ENCODE data around the gene FBN2.

The FBN2 gene

GRCh38 chr5:128538000-128538249 is at the start of gene FBN2:
Gene FBN2, minus strand, starts transcription at chr5:128538245. Its CDS starts 642 bp downstream, at chr5:128537603.
- in situ Hi-C loops (cut with HindIII; ENCODE audit: low sequenced_read_pairs) = no loop called here

GRCh38 chr5:128587275-128587674 is 49.2 kb upstream of the FBN2 start:
- in situ Hi-C loops (cut with HindIII; ENCODE audit: low sequenced_read_pairs) = no loop called here

DNA sequence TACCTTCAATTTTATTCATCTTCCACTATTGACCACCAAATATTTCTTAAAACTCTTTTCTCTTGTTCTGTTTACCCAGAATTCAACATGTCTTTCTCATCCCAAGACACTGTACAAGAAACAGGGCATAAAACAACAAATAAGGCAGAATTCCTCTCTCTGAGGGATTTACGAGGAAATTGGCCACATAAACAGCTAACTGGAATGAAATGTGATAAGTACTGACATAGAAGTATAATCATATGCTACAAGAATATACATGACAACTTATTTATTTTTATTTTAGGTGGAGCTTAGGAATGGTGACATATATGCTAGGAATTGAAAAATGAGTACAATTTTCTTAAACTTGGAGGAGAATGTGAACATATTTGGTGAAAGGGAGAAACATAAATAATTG is 48.8 kb upstream of the FBN2 start:
- in situ Hi-C loops (cut with HindIII; ENCODE audit: low sequenced_read_pairs) = no loop called here

DNA sequence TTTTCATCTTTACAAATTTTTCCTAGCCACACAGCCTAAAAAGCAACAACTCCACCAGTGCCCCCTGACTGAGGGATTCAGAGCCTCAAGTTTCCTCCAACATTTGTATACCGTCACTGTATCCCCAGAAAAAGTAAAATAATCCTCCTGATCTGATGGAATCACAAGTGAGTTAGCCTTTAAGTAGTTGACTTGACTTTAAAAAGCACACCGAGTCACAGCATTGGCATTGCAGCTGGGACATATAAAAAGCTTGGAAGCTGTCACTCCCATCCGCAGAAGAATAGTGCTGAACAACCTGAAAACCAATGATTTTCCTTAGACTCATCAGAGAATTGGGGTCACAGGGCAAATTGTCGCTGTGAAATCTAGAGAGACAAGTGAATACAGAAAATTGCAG is 41.6 kb upstream of the FBN2 start:
- in situ Hi-C loops (cut with HindIII; ENCODE audit: low sequenced_read_pairs) = no loop called here

- in situ Hi-C loops (cut with HindIII; ENCODE audit: low sequenced_read_pairs) = no loop called here
These were observed 41.0 kb upstream of the FBN2 start for GRCh38 chr5:128579093-128579492.

GRCh38 chr5:128574041-128574440 is 36.0 kb upstream of the FBN2 start:
- in situ Hi-C loops (cut with HindIII; ENCODE audit: low sequenced_read_pairs) = no loop called here

DNA sequence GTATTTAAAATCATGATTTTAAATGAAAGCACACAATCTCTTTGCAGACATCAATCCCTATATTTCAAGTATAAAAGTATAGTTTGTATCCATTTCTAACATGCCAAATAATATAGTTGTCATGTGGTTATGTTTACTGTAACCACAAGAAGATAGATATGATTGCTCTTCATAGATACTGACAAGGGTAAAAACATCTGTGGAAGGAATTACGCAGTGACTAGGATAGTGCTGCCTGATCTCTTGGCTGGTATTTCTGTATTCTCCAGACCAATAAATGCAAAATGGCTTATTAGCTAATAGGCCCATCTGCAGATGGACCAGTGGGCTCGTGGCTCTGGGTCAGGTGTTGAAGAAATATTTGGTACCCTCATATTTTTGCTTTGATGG is 34.9 kb upstream of the FBN2 start:
- in situ Hi-C loops (cut with HindIII; ENCODE audit: low sequenced_read_pairs) = no loop called here

- in situ Hi-C loops (cut with HindIII; ENCODE audit: low sequenced_read_pairs) = no loop called here
These were observed 34.2 kb upstream of the FBN2 start for GRCh38 chr5:128572051-128572929.

DNA sequence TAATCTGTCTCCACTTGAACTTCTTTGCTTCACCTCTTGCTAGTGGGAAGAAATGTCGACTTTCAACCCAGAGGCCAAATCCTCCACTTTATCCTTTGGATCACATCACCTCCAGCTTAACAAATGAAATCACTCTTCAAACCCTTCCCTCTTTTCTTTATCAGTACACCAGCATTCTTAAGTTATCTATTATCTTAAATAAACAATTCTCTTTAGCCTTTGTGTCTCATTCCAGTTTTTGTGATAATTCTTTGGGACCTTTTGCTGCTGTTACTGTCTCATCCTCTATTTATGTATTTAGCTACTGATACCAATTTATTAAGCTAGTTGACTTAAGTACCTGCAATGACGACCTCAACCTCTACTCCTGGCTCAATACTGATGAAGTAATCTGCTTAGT is 28.1 kb upstream of the FBN2 start:
- in situ Hi-C loops (cut with HindIII; ENCODE audit: low sequenced_read_pairs) = no loop called here

- in situ Hi-C loops (cut with HindIII; ENCODE audit: low sequenced_read_pairs) = no loop called here
These were observed 21.6 kb upstream of the FBN2 start for GRCh38 chr5:128559300-128560297.

DNA sequence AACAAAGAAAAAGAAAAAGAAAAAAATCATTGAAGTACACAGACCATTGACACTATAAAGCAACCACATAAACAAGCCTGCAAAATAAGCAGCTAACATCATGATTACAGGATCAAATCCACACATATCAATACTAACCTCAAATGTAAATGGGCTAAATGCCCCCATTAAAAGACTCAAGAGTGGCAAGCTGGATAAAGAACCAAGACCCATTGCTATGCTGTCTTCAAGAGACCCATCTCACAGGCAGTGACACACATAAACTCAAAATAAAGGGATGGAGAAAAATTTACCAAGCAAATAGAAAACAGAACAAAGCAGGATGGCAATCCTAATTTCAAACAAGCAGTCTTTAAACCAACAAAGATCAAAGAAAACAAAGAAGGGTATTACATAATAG is 15.7 kb upstream of the FBN2 start:
- in situ Hi-C loops (cut with HindIII; ENCODE audit: low sequenced_read_pairs) = no loop called here

DNA sequence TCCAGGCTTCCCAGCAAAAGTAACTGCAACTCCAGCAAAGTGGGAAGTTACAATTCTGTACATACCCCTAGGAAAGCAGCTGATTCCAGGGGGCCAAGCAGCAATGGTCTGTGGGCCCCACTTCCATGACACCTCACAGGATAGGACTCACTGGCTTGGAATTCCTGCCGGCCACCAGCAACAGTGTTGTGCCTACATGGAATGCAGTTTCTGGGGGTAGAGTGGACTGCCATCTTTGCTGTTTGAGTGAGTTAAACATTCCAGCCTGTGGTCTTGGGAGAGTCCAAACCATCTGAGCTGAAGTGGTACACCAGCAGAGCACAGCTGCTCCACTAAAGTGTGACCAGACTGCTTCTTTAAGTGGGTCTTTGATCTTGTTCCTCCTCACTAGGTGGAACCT is 13.4 kb upstream of the FBN2 start:
- in situ Hi-C loops (cut with HindIII; ENCODE audit: low sequenced_read_pairs) = no loop called here

DNA sequence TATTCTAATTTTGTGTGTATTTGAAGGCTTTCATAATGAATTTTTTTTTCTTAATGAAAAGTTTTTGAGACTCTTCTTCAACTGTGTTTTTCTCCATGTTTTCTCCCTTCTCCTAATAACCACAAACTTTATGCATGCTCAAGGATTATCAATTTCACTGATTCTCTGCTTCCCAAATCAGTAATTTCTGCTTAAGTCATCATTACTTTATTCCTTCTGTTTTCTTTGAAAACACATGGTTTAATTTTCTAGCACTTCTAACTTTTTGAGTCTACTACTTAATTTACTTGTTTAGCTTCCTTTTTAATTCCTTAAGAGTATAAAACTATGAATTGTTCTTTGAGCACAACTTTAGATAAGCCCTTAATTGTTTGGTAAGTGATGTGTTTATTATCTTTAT is 11.5 kb upstream of the FBN2 start:
- in situ Hi-C loops (cut with HindIII; ENCODE audit: low sequenced_read_pairs) = no loop called here

GRCh38 chr5:128546658-128547281 is 8.7 kb upstream of the FBN2 start:
- in situ Hi-C loops (cut with HindIII; ENCODE audit: low sequenced_read_pairs) = no loop called here

- in situ Hi-C loops (cut with HindIII; ENCODE audit: low sequenced_read_pairs) = no loop called here
These were observed 3.3 kb upstream of the FBN2 start for GRCh38 chr5:128541385-128541784.

GRCh38 chr5:128539038-128539429 is 989 bp upstream of the FBN2 start:
- in situ Hi-C loops (cut with HindIII; ENCODE audit: low sequenced_read_pairs) = no loop called here

- in situ Hi-C loops (cut with HindIII; ENCODE audit: low sequenced_read_pairs) = no loop called here
These were observed 399 bp upstream of the FBN2 start for GRCh38 chr5:128538250-128539037.

- in situ Hi-C loops (cut with HindIII; ENCODE audit: low sequenced_read_pairs) = no loop called here
These were observed 635 bp downstream of the FBN2 start for GRCh38 chr5:128537221-128537999.

GRCh38 chr5:128536254-128537220 is 1.5 kb downstream of the FBN2 start:
- in situ Hi-C loops (cut with HindIII; ENCODE audit: low sequenced_read_pairs) = no loop called here

All from endothelial cell of hepatic sinusoid (primary cell).